Endothelial cell of umbilical vein (primary cell): ENCODE results near the gene CIC. TPM values are rescaled to one million over a fixed set of nuclear protein-coding genes. Genes with fewer than 3 reads are reported as not detected.

Experiments
- BruUV-seq: library from RNA; stranded (reverse); fragments of 400-500 nt; replicated peaks from 2 replicates; lab custom pipeline; 2021; lab: Mats Ljungman, UMichigan
- CTCF ChIA-PET: fragments of 300-600, 350-600 bp; sonication (Branson Sonifier 250); formaldehyde crosslinking; loops from one replicate; lab custom pipeline; 2021; ENCODE audit warnings: antibody characterized with exemption, inconsistent platforms; lab: Charles Lee
- POLR2A ChIA-PET: fragments of 300-600, 350-600 bp; sonication (Branson Sonifier 250); formaldehyde crosslinking; loops from one replicate; lab custom pipeline; 2021; ENCODE audit warnings: antibody characterized with exemption, inconsistent platforms; lab: Charles Lee
- DNase-seq: peaks from one replicate; pipeline ENCODE4 v3.0.0-alpha.2; 2011; ENCODE audit warnings: low read depth, low spot score
- FAIRE-seq: peaks from 2 replicates; lab custom pipeline; 2011; peaks lifted over from hg19 to GRCh38; lab: Jason Lieb, UNC
- H2AFZ ChIP-seq: 2 replicates; pipeline ENCODE4 v1.6.0; 2012; ENCODE audit warnings: low read depth, low read length, control low read depth, inconsistent platforms
- H3K27ac ChIP-seq: 2 replicates; pipeline ENCODE4 v1.5.1; 2011; ENCODE audit warnings: low read depth, mild to moderate bottlenecking, control low read depth, low read length, moderate library complexity; ENCODE audit not compliant: insufficient read depth
- H3K27me3 ChIP-seq, 2 experiments: 2 replicates each; pipeline versions ENCODE4 v1.6.0 to v1.6.1; 2011; ENCODE audit warnings: low read length in 2 of 2, mixed read lengths in 1 of 2; ENCODE audit not compliant: control insufficient read depth in 2 of 2, insufficient read depth in 2 of 2
- H3K36me3 ChIP-seq, 2 experiments: 2 replicates in 1 of 2; 3 replicates in 1 of 2; pipeline ENCODE4 v1.5.1; 2011; ENCODE audit warnings: low read length in 2 of 2, mild to moderate bottlenecking in 1 of 2, moderate library complexity in 1 of 2; ENCODE audit not compliant: control insufficient read depth in 2 of 2, insufficient read depth in 2 of 2; ENCODE audit errors: extremely low read depth in 1 of 2
- H3K4me1 ChIP-seq: 3 replicates; pipeline ENCODE4 v1.5.1; 2011; ENCODE audit warnings: mild to moderate bottlenecking, low read length; ENCODE audit not compliant: control insufficient read depth, insufficient read depth; ENCODE audit errors: extremely low read depth
- H3K4me2 ChIP-seq: 2 replicates; pipeline ENCODE4 v1.6.1; 2011; ENCODE audit warnings: low read length, control low read depth, mixed read lengths; ENCODE audit not compliant: insufficient read depth
- H3K4me3 ChIP-seq, 3 experiments: fragments of 200-600 bp in 1 of 3; sonication (generic), shearing (Covaris generic) in 1 of 3; replicated peaks in 1 of 3; 2 replicates each; pipeline ENCODE4 v1.5.1; 2011 to 2016; ENCODE audit warnings: control low read depth in 3 of 3, low read length in 3 of 3, mild to moderate bottlenecking in 2 of 3, inconsistent platforms in 1 of 3, low read depth in 1 of 3, moderate library complexity in 1 of 3; ENCODE audit not compliant: insufficient read depth in 1 of 3
- H3K79me2 ChIP-seq: 2 replicates; pipeline ENCODE4 v1.6.0; 2012; ENCODE audit warnings: low read length, inconsistent platforms; ENCODE audit not compliant: control insufficient read depth, insufficient read depth
- H3K9ac ChIP-seq: replicated peaks from 2 replicates; pipeline ENCODE3; 2011; ENCODE audit warnings: low read length, control low read depth; ENCODE audit not compliant: insufficient read depth; ENCODE audit errors: extremely low read depth
- H3K9me1 ChIP-seq: replicated peaks from 3 replicates; pipeline ENCODE4 v1.6.0; 2011; ENCODE audit warnings: mild to moderate bottlenecking, low read length; ENCODE audit not compliant: control insufficient read depth, insufficient read depth; ENCODE audit errors: extremely low read depth
- H3K9me3 ChIP-seq: replicated peaks from 2 replicates; pipeline ENCODE4 v1.5.1; 2012; ENCODE audit warnings: low read length, inconsistent platforms; ENCODE audit not compliant: control insufficient read depth, insufficient read depth
- H4K20me1 ChIP-seq: replicated peaks from 2 replicates; pipeline ENCODE3; 2011; ENCODE audit warnings: mild to moderate bottlenecking, low read length; ENCODE audit not compliant: control insufficient read depth, insufficient read depth; ENCODE audit errors: extremely low read depth
- EZH2 ChIP-seq: IDR thresholded peaks from 2 replicates; pipeline ENCODE4 v1.6.1; 2012; ENCODE audit warnings: borderline replicate concordance, low read depth, mild to moderate bottlenecking, moderate library complexity, low read length, inconsistent platforms; ENCODE audit not compliant: severe bottlenecking
- FOS ChIP-seq: IDR thresholded peaks from 2 replicates; pipeline ENCODE4 v1.6.1; 2011; ENCODE audit warnings: mild to moderate bottlenecking, low read length, moderate library complexity, borderline replicate concordance; ENCODE audit not compliant: insufficient read depth
- GATA2 ChIP-seq: IDR thresholded peaks from 2 replicates; pipeline ENCODE4 v1.7.0; 2011; ENCODE audit warnings: low read depth, mild to moderate bottlenecking, moderate library complexity, mixed read lengths, low read length; ENCODE audit not compliant: insufficient read length, insufficient read depth
- JUN ChIP-seq: IDR thresholded peaks from 2 replicates; pipeline ENCODE4 v1.6.1; 2011; ENCODE audit warnings: borderline replicate concordance, low read depth; ENCODE audit not compliant: insufficient read length, insufficient read depth
- MYC ChIP-seq: IDR thresholded peaks from one replicate; pipeline ENCODE4 v1.6.1; 2011; ENCODE audit warnings: mild to moderate bottlenecking, low read depth, low read length
- POLR2A ChIP-seq: IDR thresholded peaks from 2 replicates; pipeline ENCODE4 v1.6.1; 2012; ENCODE audit warnings: low read depth, mild to moderate bottlenecking, control low read depth, low read length
- POLR2AphosphoS5 ChIP-seq: IDR thresholded peaks from 2 replicates; pipeline ENCODE4 v1.6.1; 2012; ENCODE audit warnings: low read depth, mild to moderate bottlenecking, control low read depth, low read length, moderate library complexity; ENCODE audit not compliant: insufficient read depth
- dilution Hi-C: fragments of 300-500 bp; cut with MboI; formaldehyde crosslinking; loops from one replicate; pipeline ENCODE4 v1.15.0; 2019; ENCODE audit warnings: low sequenced_read_pairs; ENCODE audit not compliant: extremely low pct_ligation_motif_present
- intact Hi-C: fragments of 100-400 bp; cut with micrococcal nuclease; formaldehyde crosslinking; loops from one replicate; pipeline ENCODE4 v1.10.0; 2022
- polyA plus RNA-seq, 4 experiments: library from polyadenylated mRNA; depleted of rRNA in 3 of 4; stranded (reverse) in 3 of 4; unstranded in 1 of 4; fragments of >200 nt; gene quantifications; 2 replicates each; pipeline versions ENCODE4 v1.2.1 to v1.2.3, GENCODE V29; 2011 to 2012; ENCODE audit warnings: missing spikeins in 1 of 4
- total RNA-seq: library from RNA; stranded (reverse); gene quantifications from 2 replicates; pipeline ENCODE4 v1.2.3, GENCODE V29; 2021
- TF ChIP-seq, protein P1 (sequence below), 2 donors: IDR thresholded peaks; 1 replicate in 1 of 2; 2 replicates in 1 of 2; pipeline ENCODE4 v1.5.1; 2011; ENCODE audit warnings: low read length in 2 of 2, mild to moderate bottlenecking in 2 of 2, moderate library complexity in 2 of 2, control low read depth in 1 of 2, inconsistent platforms in 1 of 2, low read depth in 1 of 2; ENCODE audit not compliant: insufficient read depth in 1 of 2; ENCODE audit errors: extremely low read depth in 1 of 2
- TF ChIP-seq, protein P2 (sequence below): IDR thresholded peaks from 2 replicates; pipeline ENCODE4 v1.6.1; 2011; ENCODE audit not compliant: insufficient read depth, insufficient read length

Gene CIC
- total and polyA plus RNA-seq, 2 donors (not counting 3 experiments of a cell fraction or from before 2014, with no cell fraction given) = 18.4 to 86.0 TPM

DNA sequence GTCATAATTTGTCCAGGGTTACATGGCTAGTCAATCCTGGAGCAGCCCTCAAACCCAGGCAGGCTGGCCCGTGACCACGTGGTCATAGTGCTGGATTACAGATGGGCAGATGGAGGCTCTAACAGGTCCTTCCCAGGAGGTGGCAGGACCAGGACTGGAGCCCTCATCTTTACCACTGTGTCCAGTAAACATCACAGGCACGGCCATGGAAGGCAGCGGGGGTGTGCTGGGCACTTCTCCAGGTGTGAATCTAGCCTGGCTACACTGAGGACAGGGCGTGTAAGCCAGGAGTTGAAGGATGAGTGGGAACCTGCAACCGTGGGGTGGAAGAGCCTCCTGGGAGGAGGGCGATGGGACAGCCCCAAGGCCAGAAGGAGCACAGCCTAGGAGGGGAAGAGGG lies 6.1 kb downstream of the CIC start:
- H4K20me1 ChIP-seq = no peaks in the 10 kb centered on the region
- no peaks in the 10 kb centered on the region for H3K9me1 ChIP-seq
- dilution Hi-C loops (no loop called here), intact Hi-C loops (no loop called here)
- no peak overlapping the region for H3K4me2 ChIP-seq
- H3K9me3 ChIP-seq = no peaks in the 10 kb centered on the region
- no peak for TF ChIP-seq FOS
- TF ChIP-seq EZH2 = no peak
- no peak for TF ChIP-seq JUN
- TF ChIP-seq MYC = no peak
- no peak for TF ChIP-seq POLR2AphosphoS5
- no peak for TF ChIP-seq POLR2A
- TF ChIP-seq, protein P1, sequence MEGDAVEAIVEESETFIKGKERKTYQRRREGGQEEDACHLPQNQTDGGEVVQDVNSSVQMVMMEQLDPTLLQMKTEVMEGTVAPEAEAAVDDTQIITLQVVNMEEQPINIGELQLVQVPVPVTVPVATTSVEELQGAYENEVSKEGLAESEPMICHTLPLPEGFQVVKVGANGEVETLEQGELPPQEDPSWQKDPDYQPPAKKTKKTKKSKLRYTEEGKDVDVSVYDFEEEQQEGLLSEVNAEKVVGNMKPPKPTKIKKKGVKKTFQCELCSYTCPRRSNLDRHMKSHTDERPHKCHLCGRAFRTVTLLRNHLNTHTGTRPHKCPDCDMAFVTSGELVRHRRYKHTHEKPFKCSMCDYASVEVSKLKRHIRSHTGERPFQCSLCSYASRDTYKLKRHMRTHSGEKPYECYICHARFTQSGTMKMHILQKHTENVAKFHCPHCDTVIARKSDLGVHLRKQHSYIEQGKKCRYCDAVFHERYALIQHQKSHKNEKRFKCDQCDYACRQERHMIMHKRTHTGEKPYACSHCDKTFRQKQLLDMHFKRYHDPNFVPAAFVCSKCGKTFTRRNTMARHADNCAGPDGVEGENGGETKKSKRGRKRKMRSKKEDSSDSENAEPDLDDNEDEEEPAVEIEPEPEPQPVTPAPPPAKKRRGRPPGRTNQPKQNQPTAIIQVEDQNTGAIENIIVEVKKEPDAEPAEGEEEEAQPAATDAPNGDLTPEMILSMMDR (IDR thresholded peaks at IDR 0.05; ENCODE audit: extremely low read depth in 1 of 2, insufficient read depth in 1 of 2, low read depth in 1 of 2, low read length in 2 of 2) = no peak
- TF ChIP-seq, protein P2, sequence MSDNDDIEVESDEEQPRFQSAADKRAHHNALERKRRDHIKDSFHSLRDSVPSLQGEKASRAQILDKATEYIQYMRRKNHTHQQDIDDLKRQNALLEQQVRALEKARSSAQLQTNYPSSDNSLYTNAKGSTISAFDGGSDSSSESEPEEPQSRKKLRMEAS = no peak
- TF ChIP-seq GATA2 = no peak
- no peak overlapping the region for H2AFZ ChIP-seq
- peaks cover 40% of the 10 kb centered on the region for H3K79me2 ChIP-seq
- H3K4me1 ChIP-seq = peaks cover 40% of the 10 kb centered on the region
- no peak overlapping the region for H3K4me3 ChIP-seq
- FAIRE-seq (no peak), DNase-seq (no peak)
- no peaks in the 10 kb centered on the region for H3K27me3 ChIP-seq
- POLR2A ChIA-PET = no interaction called here
- CTCF ChIA-PET = interaction anchor here (1.0 kb wide), 1 partner anchor 28 kb away, joined by 4 read pairs; no protein-coding TSS in a partner anchor
- H3K27ac ChIP-seq = no peak overlapping the region
- H3K36me3 ChIP-seq = peaks cover 12 to 28% of the 10 kb centered on the region in 2 experiments
- no peak overlapping the region for H3K9ac ChIP-seq
- BruUV-seq = no TSS peak
